CMK (cell line): ENCODE results near the gene OR13C5.

Experiments
- DNase-seq: peaks from one replicate; pipeline ENCODE4 v3.0.0-alpha.2; 2010; ENCODE audit warnings: low read depth

OR13C5 gene

DNA sequence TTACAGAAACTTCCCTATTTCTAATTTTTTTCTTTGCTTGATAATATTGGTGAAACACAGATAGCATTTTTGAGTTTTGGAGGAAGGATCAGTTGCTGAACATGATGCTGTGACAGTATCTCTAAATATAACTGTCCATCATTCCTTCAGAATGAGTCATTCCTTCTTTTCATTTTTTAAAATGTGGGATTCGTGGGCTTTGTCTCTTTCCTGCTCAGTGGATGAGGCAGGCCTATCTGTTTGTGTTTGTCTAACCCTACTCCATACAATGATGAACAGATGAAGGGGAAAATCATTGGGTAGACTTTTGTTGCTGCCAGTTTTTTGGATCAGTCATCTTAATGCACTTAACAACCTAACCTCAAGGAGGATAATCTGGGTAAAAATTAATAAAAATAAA lies 46.0 kb downstream of the OR13C5 start:
- no peak for DNase-seq
